HepG2 (cell line): ENCODE data around the gene DLL4. TPM values are rescaled to one million over a fixed set of nuclear protein-coding genes. Genes with fewer than 3 reads are reported as not detected.

Experiments
- ATAD3A ChIP-seq: sonication (generic); formaldehyde crosslinking; IDR thresholded peaks from 2 replicates; pipeline ENCODE4 v1.4.0; 2020; ENCODE audit warnings: missing genetic modification reagents
- CCAR2 ChIP-seq: fragments of 200-400 bp; formaldehyde crosslinking; optimal IDR thresholded peaks from 2 replicates; pipeline ENCODE3; 2018; ENCODE audit warnings: low read depth, mild to moderate bottlenecking, low read length, moderate library complexity
- IRF2 ChIP-seq: IDR thresholded peaks from 2 replicates; pipeline ENCODE4 v1.6.1; 2018; ENCODE audit warnings: missing genetic modification reagents, missing compliant biosample characterization
- MTA3 ChIP-seq: sonication (generic); formaldehyde crosslinking; IDR thresholded peaks from 2 replicates; pipeline ENCODE4 v1.4.0; 2020; ENCODE audit warnings: missing genetic modification reagents
- PHF20 ChIP-seq: sonication (generic); formaldehyde crosslinking; IDR thresholded peaks from 2 replicates; pipeline ENCODE4 v1.5.0; 2020; ENCODE audit warnings: mild to moderate bottlenecking, missing genetic modification reagents
- REL ChIP-seq: sonication (generic); formaldehyde crosslinking; conservative IDR thresholded peaks from 2 replicates; pipeline ENCODE4 v1.8.0; 2022; ENCODE audit warnings: mild to moderate bottlenecking, missing genetic modification reagents, moderate library complexity
- REST ChIP-seq, 2 experiments: IDR thresholded peaks; 2 replicates each; pipeline ENCODE4 v1.6.1; 2011 to 2012; ENCODE audit warnings: low read length in 2 of 2, borderline replicate concordance in 1 of 2, low read depth in 1 of 2, mild to moderate bottlenecking in 1 of 2, moderate library complexity in 1 of 2
- TCF7 ChIP-seq: sonication (generic); IDR thresholded peaks from 2 replicates; pipeline ENCODE4 v1.6.1; 2016; ENCODE audit warnings: antibody characterized with exemption, low read depth
- ZGPAT ChIP-seq: IDR thresholded peaks from 2 replicates; pipeline ENCODE4 v1.6.1; 2016; ENCODE audit warnings: mild to moderate bottlenecking
- ZNF205 ChIP-seq: IDR thresholded peaks from 2 replicates; pipeline ENCODE4 v1.6.1; 2018; ENCODE audit warnings: missing biosample characterization, missing genetic modification reagents
- ZNF232 ChIP-seq: sonication (generic); formaldehyde crosslinking; IDR thresholded peaks from 2 replicates; pipeline ENCODE4 v1.4.0; 2020; ENCODE audit warnings: missing genetic modification reagents, borderline replicate concordance
- polyA plus RNA-seq, 8 experiments: library from polyadenylated mRNA; depleted of rRNA in 3 of 8; stranded (reverse) in 7 of 8; unstranded in 1 of 8; fragments of >200 nt; fragmentation: Illumina TruSeq in 4 of 8; extraction: Trizol in 4 of 8; gene quantifications; 2 replicates each; pipeline versions ENCODE4 v1.2.1 to v1.2.3, GENCODE V29; 2011 to 2016; ENCODE audit warnings: low read depth in 4 of 8, missing spikeins in 1 of 8, mixed read lengths in 1 of 8; ENCODE audit not compliant: insufficient read depth in 1 of 8
- total RNA-seq, 5 experiments: library from RNA; depleted of rRNA; stranded (reverse); fragments of >200 nt; fragmentation: Illumina TruSeq; extraction: Trizol; gene quantifications; 2 replicates each; pipeline ENCODE4 v1.2.3, GENCODE V29; 2016; ENCODE audit warnings: low read depth in 1 of 5

The DLL4 gene
- total and polyA plus RNA-seq, 2 of the 13 experiments (the other 11 are each of a cell fraction or from before 2014, with no cell fraction given), result 0.20 to 0.25 TPM

- 0 out of 2 replicates have a peak, but pooled peaks have one; percentile 1 for TF ChIP-seq ZGPAT (CRISPR knock-in tag)
- TF ChIP-seq ATAD3A (CRISPR knock-in tag), result no peak
- no peak for TF ChIP-seq PHF20 (CRISPR knock-in tag)
- TF ChIP-seq REL (CRISPR knock-in tag), result no peak
- no peak for TF ChIP-seq ZNF232 (CRISPR knock-in tag)
- TF ChIP-seq MTA3 (CRISPR knock-in tag), result no peak
- TF ChIP-seq ZNF205 (CRISPR knock-in tag), result 0 out of 2 replicates have a peak, but pooled peaks have one; percentile 24
- no peak for TF ChIP-seq CCAR2
- 0 out of 2 replicates have a peak, but pooled peaks have one; percentile 12 for TF ChIP-seq TCF7
- TF ChIP-seq IRF2, result no peak
- no peak for TF ChIP-seq REST (IDR thresholded peaks at IDR 0.05; ENCODE audit: borderline replicate concordance in 1 of 2, low read depth in 1 of 2, low read length in 2 of 2)
These were observed 21.9 kb upstream of the DLL4 start (continued) for GRCh38 chr15:40906991-40907802.
